Measurements from ENCODE around the gene AHRR.
"Not testable (repeated sequence)": the region's sequence is repeated elsewhere in the genome, so short reads cannot be mapped to it uniquely, and the experiment has no call there.

Gene AHRR

DNA sequence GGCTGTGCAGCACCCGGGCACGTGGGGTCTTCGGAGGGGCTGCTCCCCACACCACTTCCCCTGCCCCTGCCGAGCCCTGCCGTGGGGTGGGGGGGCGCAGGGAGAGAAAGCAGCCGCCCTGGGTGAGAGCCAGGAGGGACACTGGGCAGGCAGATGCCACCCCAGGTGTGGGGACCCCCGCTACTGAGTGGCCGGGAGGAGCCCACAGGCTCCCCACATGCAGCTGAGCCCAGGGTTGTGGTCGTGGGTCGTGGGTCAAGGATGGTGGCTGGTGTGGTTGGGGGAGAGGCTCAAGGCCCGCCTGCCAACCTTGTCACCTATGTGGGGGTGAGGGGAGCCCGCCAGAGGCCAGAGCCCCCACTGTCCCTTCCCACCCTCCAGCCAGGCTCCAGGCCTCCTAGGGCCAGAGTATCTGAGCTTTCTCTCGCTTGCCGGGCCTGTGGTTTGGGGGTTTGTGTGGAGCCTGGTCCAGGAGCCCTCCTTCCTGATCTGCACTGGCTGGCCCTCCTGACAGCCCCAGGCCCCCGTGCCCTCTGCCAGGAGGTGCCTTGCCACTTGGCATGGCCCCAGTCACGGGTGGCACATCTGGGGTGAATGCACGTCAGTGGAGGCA, 157.0 kb downstream of the AHRR start:
- no peak for DNase-seq

DNA sequence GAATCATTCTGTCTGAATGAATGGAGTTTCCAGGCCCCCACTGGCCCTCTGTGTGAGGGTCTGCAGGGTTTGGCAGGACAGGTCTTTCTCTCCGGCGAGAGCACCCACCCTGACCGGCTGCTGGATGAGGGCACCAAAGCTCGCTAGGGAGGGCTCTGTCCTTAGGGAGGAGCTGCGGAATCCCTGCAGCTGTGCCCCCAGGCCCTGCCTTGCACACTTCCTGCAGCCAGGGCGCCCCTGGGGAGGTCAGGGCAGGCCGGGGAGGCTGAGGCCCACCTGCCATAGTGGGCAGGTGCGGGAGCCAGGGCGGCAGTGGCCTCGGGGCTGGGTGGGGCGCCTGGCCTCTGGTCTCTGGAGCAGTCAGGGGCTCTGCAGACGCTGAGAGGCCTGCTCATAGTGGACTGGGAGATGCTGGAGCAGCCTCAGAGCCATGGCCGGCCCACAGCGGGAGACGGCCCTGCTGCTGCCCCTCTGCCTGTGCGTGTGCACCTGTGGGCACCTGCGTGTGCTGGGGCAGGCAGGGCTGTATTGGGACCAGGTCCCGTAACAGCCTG, 157.5 kb downstream of the AHRR start:
- no peak for DNase-seq

DNA sequence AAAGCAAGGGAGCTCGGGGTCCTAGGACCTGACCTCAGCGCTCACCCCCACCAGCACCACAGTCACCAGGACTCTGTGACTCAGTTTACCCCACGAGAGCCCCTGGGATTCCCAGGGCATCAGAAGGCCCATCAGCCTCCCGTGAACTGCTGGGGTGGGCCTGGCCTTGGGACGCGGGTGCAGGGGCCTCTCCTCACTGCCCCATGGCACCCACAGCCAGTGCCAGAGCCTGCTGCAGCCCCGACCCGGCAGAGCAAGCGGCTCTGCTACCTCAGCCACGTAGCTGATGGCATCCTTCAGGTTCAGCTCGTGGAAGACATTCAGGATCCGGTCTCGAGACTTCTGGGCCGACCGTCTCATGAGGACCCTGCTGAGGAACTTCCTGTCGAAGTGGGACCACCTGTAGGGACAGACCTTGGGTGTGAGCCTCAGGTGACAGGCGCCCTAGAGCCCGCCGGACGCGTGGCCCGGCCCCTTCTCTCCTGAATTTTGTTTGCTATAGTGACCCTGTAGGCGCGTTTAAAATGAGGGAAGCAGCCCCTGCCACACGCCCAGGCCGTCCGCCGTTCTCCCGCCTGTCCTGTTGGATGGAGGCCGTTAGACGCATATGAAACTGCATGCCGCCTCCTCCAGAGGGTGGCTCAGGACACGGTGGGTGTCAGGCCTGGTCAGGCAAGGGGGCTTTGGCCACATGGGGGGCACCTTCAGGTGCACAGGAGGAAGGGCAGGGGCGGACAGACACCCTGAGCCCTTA, 158.2 kb downstream of the AHRR start:
- no peak for DNase-seq

DNA sequence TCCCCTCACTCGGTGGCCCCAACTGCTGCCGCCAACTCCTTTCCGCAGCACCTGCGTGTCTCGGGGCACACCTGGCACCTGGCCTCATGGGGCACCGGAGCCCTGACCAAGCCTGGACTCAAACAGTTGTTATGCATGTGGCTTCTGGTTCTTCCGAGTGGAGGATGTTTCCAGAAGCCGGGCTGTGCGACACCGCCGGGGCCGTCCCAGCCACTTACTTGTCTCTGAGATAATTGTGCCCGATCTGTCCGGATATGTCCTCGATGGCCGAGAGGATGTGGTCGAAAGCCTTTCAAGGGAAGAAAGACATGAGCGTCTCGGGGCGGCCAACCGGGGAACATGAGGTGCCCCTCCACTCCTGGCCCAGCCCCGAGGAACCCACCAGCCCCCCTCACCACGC, 159.8 kb downstream of the AHRR start:
- DNase-seq: no peak

DNA sequence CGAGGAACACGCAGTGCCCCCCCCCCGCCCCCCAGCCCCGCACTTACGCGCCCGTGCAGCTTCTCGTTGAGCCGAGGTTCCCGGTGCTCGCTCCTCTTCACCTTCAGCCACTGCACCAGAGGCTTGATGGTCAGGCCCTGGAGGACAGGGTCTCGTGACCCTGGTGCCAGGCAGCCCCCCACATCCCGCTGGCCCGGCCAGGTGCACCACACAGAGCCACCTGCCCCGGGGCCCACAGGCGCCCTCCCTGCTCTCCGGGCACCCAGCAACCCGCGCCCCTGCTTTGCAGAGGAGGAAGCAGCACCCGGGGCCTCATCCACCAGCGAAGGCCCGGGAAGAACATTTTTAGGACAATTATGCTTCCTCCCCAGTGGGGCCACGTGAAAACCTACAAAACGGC, 160.5 kb downstream of the AHRR start:
- DNase-seq: no peak

DNA sequence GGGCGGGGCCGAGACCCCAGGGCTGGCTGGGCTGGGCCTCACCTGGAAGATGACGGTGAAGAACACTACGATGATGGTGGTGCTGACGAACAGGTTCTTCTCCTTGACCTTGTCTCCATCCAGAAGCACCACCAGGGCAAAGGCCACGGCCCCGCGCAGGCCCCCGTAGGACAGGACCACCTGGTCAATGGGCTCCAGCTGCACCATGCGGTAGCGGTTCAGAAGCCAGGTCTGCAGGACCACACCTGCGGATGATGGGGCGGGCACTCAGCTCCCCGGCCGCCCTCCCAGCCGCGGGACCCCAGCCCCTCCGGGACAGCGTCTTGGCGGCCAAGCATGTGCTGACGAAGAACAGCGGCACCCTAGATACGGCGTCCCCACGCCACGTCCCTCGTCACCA, 161.0 kb downstream of the AHRR start:
- no peak for DNase-seq

DNA sequence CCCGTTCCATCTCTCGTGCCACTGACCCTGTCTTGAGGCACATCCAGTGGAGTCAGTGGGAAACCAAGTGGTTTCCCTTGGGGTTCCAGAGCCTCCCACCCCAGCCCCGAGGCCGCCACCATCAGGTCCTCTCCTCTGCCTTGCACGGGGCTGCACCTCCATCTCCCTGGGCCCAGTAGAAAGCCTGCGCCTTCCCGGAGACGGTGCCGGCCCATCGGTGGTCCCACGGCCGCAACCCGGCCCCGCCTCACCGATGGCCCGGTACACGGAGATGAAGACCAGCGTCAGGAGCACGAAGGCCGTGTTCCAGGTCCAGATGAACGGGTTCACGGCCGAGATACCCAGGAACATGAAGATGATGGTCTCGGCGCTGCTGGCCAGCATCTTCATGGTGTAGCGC, 161.5 kb downstream of the AHRR start:
- DNase-seq: no peak

DNA sequence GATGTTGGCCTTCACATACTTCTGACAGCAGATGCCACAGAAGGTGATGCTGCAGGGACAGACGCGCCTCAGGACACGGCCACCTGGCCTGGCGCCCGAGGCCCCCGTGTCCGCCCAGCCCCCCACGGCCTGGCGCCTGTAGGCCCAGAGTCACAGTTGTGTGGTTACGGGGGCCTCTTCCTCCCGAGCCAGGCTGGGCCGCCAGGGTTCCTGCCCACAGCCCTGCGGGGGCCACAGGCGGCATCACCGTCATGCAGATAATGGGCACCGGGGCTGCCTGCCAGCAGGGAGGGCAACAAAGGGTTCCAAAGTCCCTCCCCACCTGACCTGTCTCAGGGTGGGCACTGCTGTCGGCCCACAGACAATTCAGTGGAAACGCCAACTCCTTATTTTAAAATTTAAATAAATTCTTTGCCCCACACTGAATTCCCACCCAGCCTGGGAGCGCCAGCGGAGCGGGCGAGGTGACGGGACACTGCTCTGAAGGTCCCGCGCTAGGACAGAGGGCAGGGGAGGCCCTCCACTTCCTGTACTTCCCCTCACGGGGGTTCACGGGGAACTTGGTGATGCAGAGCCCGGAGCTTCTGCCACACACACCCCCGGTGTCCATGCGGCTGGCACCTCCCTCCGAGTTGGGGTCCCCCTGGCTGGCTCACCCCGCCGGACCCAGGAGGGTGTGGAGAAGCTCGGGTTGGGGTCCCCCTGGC, 162.1 kb downstream of the AHRR start:
- no peak for DNase-seq

DNA sequence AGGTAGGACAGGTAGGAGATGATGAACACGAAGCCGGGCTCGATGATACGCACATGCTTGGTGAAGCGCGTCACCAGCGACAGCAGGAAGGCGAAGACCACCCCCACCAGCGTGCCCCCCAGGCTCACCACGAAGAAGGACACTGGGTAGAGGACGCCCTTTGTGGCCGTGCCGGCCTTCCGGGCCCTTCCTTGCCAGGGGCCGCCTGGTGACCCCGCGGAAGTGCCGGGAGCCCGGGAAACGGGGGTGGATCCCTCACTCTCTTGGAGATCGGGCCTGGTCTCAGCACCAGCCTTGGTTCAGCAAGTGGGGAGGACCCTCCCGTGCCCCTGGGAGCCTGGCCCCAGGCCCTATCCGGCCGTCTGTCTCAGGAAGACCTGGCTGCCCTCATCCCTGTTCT, 163.0 kb downstream of the AHRR start:
- DNase-seq: no peak

DNA sequence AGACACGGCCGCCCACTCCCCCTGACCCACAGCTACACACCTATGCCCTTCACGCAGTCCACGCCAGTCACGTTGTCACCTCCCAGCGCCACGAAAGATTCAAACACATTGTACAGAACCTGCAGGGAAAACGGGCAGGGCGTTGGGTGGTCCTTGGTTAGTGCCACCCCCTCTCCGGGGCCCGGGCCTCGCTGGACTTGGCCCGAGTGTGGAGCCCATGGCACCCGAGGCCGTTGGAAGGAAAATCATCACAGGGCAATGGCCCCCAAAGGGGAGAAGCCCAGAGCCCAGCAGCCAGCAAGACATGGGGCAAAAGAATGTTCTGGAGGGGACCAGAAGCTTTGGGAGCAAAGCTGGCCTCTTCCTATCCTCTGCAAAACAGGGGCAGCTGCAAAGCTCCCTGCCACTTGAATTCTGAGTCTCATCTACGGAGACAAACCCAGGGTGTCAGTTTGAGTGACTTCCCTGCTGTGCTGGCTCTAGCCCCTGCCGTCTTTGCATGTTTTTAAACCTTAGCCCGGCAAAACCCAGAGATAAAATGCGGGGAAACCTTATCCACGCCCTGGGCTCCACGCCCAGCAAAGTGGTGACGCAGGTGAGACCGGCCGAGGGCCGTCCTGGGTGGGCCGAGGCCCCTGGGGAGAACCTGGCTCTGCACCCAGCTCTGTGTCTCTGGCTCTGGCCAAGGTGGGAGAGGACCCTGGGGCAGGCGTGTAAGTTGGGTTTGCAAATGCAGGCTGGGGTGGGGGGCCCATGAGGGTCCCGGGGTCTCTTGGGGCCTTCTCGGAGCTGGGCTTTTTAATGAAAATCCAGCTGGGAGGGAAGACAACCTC, 163.8 kb downstream of the AHRR start:
- DNase-seq: no peak

DNA sequence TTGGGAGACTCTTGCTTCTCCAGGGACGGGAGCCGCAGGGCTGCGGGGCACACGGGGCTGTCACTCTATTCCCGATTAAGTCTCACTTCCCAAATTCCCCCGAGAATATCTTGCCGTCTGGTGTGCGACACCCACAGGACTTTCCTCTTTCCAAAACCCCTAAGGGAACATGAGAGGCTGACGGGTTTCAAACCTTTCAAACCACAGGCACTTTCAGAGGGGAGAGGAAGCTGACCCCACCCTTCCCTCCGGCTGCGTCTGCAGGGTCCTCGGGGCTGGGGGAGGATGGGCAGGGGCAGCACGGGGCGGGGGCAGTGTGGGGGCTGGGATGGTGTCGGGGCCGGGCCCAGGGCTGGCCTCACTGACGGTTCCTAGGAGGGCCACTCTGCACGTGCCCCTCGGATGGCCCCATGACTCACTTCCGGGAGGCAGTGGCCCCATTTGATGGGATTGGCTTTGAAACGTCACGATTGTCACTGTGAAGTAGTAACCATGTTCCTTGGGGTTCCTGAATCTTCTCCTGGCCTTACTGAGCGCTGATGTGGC, 164.5 kb downstream of the AHRR start:
- no peak for DNase-seq

DNA sequence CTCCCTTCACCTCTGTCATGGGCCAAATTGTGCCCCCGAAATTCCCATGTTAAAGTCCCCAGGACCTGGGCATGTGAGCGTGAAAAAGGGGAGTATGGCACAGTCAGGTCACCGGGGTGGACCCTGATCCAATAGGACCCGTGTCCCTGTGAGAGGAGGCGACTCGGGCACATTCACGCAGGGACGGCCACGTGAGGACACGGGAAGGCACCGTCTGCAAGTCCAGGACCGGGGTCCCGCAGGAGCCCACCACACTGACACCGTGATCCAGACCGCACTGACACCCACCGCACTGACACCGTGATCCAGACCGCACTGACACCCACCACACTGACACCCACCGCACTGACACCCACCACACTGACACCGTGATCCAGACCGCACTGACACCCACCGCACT, 165.1 kb downstream of the AHRR start:
- DNase-seq: not testable (repeated sequence)
